Spinal cord (tissue), 10 donors: ENCODE measurements around the gene PSD2. TPM values are rescaled to one million over a fixed set of nuclear protein-coding genes. Genes with fewer than 3 reads are reported as not detected.

Experiments used
- DNase-seq, 6 donors: peaks; one replicate each; pipeline versions ENCODE4 v3.0.0 to v3.0.0-alpha.2; 2013 to 2015; ENCODE audit warnings: low spot score in 6 of 6, low read depth in 4 of 6
- H3K27ac ChIP-seq: one replicate; pipeline ENCODE4 v1.5.1; 2013; ENCODE audit warnings: low read depth, low read length, control low read depth
- H3K27me3 ChIP-seq: one replicate; pipeline ENCODE4 v1.6.1; 2013; ENCODE audit warnings: low read length; ENCODE audit not compliant: control insufficient read depth, insufficient read depth
- H3K36me3 ChIP-seq: one replicate; pipeline ENCODE4 v1.6.1; 2013; ENCODE audit warnings: low read length; ENCODE audit not compliant: control insufficient read depth, insufficient read depth
- H3K4me1 ChIP-seq: one replicate; pipeline ENCODE4 v1.6.1; 2013; ENCODE audit warnings: low read length; ENCODE audit not compliant: control insufficient read depth, insufficient read depth
- H3K4me3 ChIP-seq: one replicate; pipeline ENCODE4 v1.5.1; 2013; ENCODE audit warnings: low read depth, low read length, control low read depth
- H3K9me3 ChIP-seq: one replicate; pipeline ENCODE4 v1.6.1; 2013; ENCODE audit warnings: low read length; ENCODE audit not compliant: control insufficient read depth, insufficient read depth
- WGBS: methylation state at CpG from one replicate; pipeline ENCODE4 v1.1.5; 2013; ENCODE audit warnings: missing lambda C conversion rate; ENCODE audit not compliant: insufficient coverage; 5-methylcytosine and 5-hydroxymethylcytosine counted together
- polyA plus RNA-seq, 2 donors: library from polyadenylated mRNA; unstranded; fragments of 120-200 nt; gene quantifications; one replicate each; pipeline ENCODE4 v1.2.1, GENCODE V29; 2013; ENCODE audit not compliant: insufficient read length in 2 of 2
- total RNA-seq, 2 donors: library from RNA; depleted of rRNA in 1 of 2; stranded (reverse); fragments of 120-200 nt in 1 of 2; fragments of >200 nt in 1 of 2; gene quantifications; one replicate each; pipeline versions ENCODE4 v1.2.3 to v1.2.4, GENCODE V29; 2013 to 2014
- donor health status: healthy.

Gene PSD2
- total and polyA plus RNA-seq, 4 donors: 7.5 to 40.8 (median 28.2) TPM

DNA sequence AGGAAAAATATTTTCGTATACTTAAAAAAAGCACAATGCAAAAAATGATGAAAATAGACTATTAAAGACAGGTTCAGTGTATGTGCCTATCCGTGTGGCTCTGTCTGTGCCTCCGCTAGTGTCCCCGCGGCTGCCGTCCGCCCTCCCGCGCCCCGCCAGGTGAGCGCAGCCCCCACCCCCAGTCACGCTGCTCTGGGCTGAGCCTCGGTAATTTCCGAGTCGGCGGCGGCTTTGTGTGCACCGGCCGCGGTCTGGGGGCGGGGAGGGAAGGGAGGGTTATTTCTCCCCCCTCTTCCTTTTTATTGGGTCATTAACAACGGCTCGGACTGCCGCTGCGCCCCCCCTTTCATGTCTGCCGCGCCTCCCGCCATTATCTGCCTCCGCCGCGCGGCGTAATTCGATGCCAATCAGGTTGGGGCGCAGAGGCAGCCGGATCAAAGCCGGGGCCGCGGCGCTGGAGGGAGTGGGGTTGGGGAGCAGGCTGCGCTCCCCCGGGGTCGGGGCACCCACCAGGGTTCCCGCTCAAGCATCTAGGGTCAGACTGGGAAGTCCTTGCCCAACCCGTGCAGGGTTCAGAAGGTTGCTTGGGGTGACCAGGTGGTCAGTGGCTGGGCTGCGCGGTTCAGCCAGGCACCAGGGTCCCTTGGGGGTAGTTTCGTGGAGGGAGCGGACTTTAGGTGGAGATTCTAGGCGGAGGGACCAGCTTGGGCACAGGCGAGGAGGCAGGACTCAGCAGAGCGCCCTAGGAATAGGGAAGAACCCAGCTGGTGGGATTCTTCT lies 39.5 kb upstream of the PSD2 start:
- peaks cover 4% of the 10 kb centered on the region for H3K27me3 ChIP-seq
- peak overlapping the region; percentile 35 for H3K4me3 ChIP-seq
- H3K9me3 ChIP-seq: no peaks in the 10 kb centered on the region
- peaks cover 67% of the 10 kb centered on the region for H3K4me1 ChIP-seq
- H3K36me3 ChIP-seq: no peaks in the 10 kb centered on the region
- 12% methylated on average over 34 of the region's 52 CpGs for WGBS
- DNase-seq: peak in 2 of 6 donors; percentile 58 to 88
- no peak overlapping the region for H3K27ac ChIP-seq

DNA sequence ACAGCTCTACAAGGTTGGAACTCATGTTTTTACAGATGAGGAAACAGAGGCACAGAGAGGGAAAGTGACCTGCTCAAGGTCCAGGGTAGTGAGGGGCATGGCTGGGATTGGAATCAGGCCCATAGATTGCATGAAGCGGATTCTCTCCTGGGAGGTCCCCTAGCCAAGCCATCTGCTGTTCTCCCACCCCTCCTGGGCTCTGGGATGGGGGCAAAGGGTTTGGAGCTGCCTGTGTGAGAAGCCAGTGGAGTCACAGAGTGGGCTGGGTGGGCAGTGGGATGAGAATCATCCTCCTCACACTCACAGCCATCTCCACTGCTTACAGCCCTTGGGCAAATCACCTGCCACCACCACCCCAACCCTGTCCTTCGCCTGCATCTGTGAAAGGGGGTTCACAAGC lies 38.6 kb upstream of the PSD2 start:
- Histone ChIP-seq H3K36me3 (no peaks in the 10 kb centered on the region), H3K4me3 (no peak overlapping the region), H3K9me3 (no peaks in the 10 kb centered on the region), H3K27me3 (peaks cover 4% of the 10 kb centered on the region), H3K4me1 (peaks cover 72% of the 10 kb centered on the region), H3K27ac (no peak overlapping the region)
- no peak for DNase-seq
- 100% methylated on average over 1 of the region's 2 CpGs for WGBS

DNA sequence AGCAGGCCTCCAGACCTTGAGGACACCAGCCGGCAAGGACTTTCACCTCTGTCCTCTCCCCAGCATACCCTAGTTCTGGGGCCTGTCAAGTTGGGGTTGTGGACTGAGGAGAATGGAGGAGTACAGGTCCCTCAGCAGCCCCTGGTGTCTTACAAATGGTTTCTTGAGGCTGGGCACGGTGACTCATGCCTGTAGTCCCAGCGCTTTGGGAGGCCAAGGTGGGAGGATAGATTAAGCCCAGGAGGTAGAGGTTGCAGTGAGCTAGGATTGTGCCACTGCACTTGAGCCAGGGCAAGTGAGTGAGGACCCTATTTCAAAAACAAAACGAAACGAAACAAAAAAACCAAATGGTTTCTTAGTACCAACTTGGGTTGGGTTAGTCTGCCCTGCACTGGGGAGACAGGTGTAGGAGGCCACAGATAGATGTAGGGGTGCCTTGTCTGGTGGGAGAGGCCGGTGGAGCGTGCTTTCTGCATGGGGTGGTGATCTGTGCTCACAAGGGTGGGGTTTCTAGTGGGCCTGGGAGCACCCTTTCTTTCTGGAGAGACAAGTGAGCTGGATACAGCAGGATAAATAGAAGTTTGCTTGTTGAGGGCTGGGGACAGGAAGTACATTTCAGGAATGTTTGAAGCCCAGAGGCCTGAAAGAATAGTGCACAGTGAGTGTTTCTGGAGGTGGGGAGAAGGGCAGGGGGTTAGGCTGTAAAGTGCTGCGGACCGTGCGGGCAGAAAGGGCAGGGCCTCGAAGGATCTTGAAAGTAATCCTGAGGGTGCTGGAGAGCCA lies 37.7 kb upstream of the PSD2 start:
- Histone ChIP-seq H3K36me3 (no peaks in the 10 kb centered on the region), H3K27me3 (peaks cover 4% of the 10 kb centered on the region), H3K4me1 (peaks cover 73% of the 10 kb centered on the region), H3K27ac (no peak overlapping the region), H3K4me3 (no peak overlapping the region), H3K9me3 (no peaks in the 10 kb centered on the region)
- no peak for DNase-seq
- 93% methylated on average over 7 of the region's 11 CpGs for WGBS

- H3K4me3 ChIP-seq: no peak overlapping the region
- no peaks in the 10 kb centered on the region for H3K9me3 ChIP-seq
- WGBS: 69% methylated on average over 4 of the region's 7 CpGs
- peaks cover 73% of the 10 kb centered on the region for H3K4me1 ChIP-seq
- peak overlapping the region; percentile 40 for H3K27ac ChIP-seq
- no peak for DNase-seq
- peaks cover 4% of the 10 kb centered on the region for H3K27me3 ChIP-seq
- H3K36me3 ChIP-seq: no peaks in the 10 kb centered on the region
These were observed 37.0 kb upstream of the PSD2 start for GRCh38 chr5:139758510-139759075.

DNA sequence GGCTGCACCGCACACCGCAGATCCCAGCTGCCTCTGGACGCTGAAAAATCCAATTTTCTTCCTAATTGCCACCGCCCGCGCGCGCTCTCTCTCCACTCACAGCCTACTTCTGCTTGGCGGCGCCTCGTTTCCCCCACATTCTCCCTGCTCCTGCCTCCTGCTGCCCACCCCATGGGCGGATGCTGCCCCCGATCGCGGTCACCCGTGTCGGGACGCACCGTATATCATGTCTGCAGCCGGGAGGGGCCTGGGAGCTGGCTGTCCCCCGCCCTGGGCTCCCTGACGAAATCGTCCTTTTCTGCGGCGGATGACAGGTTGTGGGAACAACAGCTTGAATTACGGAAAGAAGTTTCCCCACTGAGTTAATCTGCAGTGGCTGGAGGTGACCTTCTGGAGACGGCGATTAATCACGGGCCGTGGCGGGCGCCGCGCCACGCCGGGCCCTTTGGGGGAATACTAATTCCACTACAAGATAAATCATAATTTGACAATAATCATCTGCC lies 36.3 kb upstream of the PSD2 start:
- H3K9me3 ChIP-seq: no peaks in the 10 kb centered on the region
- H3K36me3 ChIP-seq: no peaks in the 10 kb centered on the region
- WGBS: 14% methylated on average over 31 of the region's 36 CpGs
- H3K27ac ChIP-seq: peak overlapping the region; percentile 40
- H3K4me3 ChIP-seq: no peak overlapping the region
- H3K4me1 ChIP-seq: peaks cover 79% of the 10 kb centered on the region
- H3K27me3 ChIP-seq: peaks cover 4% of the 10 kb centered on the region
- DNase-seq: peak in 1 of 6 donors; percentile 81

- Histone ChIP-seq H3K4me3 (no peak overlapping the region), H3K9me3 (no peaks in the 10 kb centered on the region), H3K36me3 (no peaks in the 10 kb centered on the region), H3K27ac (peak overlapping the region; percentile 35), H3K27me3 (no peaks in the 10 kb centered on the region), H3K4me1 (peaks cover 83% of the 10 kb centered on the region)
- peak in 1 of 6 donors; percentile 57 for DNase-seq
- WGBS: 68% methylated on average over 4 of the region's 6 CpGs
These were observed 35.2 kb upstream of the PSD2 start for GRCh38 chr5:139760066-139761056.

DNA sequence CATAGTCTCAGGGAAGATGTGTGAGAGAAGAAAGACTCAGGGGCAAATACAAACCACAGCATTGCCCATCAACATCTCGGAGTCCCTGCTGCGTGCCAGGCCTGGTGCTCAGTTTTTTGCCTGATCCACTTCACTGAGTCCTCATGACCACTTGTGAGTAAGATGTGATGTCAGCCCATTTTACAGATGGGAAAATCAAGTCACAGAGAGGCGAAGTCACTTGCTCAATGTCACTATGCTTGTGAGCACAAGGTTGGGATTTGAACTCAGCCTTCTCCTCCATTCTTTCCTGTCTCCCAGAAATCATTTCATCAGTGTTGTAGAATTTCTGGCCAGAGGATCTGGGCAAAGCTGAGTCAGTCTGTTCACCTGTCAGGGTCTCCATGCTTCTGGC lies 34.6 kb upstream of the PSD2 start:
- Histone ChIP-seq H3K9me3 (no peaks in the 10 kb centered on the region), H3K27ac (peak overlapping the region; percentile 40), H3K27me3 (no peaks in the 10 kb centered on the region), H3K36me3 (no peaks in the 10 kb centered on the region), H3K4me1 (peaks cover 83% of the 10 kb centered on the region), H3K4me3 (no peak overlapping the region)
- DNase-seq: no peak
- 89% methylated on average over 3 of the region's 3 CpGs for WGBS

DNA sequence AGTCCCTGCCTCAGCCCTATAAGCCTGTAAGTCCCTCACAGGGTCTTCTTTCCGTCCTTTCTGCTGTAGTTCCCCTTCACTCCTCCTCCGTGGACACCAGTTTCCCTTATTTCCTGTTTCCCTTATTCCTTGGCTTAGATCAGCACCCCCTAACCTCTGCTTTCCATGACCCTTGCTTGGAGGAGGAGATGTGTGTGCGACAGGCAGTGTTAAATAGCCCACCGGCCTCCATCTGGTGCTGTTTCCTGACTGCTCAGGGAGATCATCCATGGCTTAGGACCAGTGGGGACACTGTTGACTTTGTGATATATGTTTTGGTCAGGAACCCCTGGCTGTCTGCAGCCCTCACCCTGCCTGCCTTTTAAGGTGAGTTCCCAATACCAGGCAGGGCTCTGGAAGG lies 34.1 kb upstream of the PSD2 start:
- DNase-seq: no peak
- H3K36me3 ChIP-seq: no peaks in the 10 kb centered on the region
- peak overlapping the region; percentile 40 for H3K27ac ChIP-seq
- H3K9me3 ChIP-seq: no peaks in the 10 kb centered on the region
- H3K4me3 ChIP-seq: no peak overlapping the region
- WGBS: 65% methylated on average over 2 of the region's 4 CpGs
- no peaks in the 10 kb centered on the region for H3K27me3 ChIP-seq
- peaks cover 81% of the 10 kb centered on the region for H3K4me1 ChIP-seq
